Colon (tissue), 2 donors: ENCODE measurements around the gene HOXB5.

ENCODE experiments used
- FAIRE-seq: peaks from 2 replicates; lab custom pipeline; 2012; peaks lifted over from hg19 to GRCh38; lab: Jason Lieb, UNC
- donor health status: control.
- donor health status: control.

The HOXB5 gene

DNA sequence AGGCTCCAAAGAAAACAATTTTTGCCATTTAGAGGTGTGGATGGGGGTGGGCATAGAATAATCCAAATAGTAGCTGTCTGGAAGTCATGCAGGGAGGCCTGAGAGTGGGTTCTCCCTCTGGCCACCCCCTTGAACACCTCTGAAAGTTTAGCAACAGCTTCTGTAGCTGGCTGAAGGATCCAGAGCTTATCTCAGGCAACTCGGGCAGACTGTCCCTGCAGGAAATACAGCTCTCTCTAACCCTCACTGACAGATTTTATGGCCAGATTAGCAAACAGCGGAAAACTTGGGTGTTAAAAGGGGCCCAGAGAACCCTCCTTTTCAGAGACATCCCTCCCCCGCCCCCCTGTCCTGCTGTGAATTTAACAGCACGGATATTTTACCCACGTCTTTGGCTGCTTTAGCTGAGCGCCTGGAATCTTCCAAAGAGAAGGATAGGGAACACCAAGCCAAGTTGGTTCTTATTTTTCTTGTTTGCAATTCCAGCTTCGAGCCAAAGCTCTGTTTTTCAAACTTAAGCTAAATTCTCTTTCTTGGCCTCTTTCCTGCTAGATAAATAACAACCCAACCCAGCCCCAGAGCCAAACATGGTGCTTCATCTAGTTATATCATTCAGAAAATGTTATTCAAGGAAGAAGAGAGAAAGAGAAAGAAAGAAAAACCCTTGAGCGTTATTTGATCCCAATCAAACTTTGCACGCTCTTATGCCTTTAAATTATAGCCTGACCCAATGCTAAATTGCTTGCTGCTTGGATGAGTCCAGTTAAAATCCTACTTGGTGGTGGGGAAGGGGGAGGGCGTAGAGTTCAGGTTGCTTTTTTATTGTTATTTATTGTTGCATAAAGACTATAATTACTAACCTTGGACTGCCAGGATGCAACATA, 46.4 kb downstream of the HOXB5 start:
- FAIRE-seq, result peak; percentile 14

DNA sequence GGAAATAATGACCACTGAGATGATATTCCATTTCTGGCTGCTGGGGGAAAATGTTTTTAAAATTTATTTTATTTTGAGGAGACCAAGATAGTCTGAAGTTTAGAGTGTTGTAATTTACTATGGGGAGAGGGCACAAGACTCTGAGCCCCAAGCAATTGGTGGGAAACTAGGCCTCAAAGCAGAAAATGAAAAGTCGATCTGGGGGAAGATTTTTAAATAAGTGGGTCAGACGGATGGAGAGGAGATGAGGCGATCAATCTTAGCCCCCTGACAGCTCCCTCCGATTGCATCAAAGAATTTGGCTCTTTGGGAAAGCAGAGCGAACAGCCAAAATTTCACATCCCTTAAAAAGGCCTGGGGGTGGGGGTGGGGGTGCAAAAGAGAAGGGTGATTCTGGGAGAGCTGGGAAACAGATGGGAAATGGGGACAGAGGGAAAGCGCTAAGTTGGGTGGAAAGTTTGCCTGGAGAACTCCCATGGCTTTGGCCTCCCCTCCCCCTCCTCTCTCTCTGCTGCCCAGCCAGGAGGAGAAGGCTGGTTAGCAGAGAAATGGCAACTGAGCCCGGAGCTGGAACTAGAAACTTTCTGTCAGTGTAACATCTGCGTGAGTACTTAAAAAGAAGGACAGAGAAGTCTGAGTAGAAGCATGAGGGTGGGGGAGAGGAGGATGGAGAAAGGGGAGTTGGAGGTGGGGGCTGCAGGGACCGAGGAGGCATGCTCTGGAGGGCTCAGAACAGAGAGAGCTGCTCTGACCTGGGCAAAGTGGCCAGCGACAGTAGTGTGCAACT, 47.2 kb downstream of the HOXB5 start:
- FAIRE-seq, result no peak

GRCh38 chr17:48545539-48545938, 48.0 kb downstream of the HOXB5 start:
- no peak for FAIRE-seq

- FAIRE-seq, result no peak
Observed at GRCh38 chr17:48545022-48545375, 48.6 kb downstream of the HOXB5 start, which contains the start of gene HOXB2. Gene HOXB2 (minus strand): TSS chr17:48545109. CDS start chr17:48544911, 198 bp downstream.

DNA sequence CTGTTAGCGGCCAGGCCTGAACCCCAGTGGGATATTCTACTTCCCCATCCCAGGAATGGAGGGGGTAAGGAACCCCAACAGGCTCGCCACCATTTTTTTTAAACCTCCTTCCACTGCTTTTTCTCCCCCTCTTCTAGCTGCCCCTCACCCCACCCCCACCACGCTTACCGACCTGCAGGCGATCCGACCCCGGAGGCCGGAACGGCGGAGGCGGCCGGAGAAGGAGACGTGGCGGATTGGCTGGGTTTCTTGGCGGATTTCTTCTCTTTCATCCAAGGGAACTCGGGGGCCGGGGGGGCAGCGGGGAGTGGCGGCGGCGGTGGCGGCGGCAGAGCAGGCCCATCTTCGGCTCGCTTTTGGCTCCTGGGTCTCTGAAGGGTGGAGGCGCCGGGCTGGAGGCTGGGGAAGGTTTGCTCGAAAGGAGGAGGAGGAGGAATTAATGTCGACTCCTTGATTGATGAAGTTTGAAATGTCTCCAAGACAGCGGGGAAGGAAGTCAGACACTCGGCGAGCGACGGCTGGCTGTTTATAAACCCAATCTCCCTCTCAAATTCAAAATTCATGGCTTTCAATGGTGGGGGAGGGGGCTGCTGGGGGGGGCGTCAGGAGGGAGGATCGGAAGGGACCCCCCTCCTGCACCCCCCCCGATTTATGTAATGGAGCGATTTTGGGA, 49.1 kb downstream of the HOXB5 start:
- no peak for FAIRE-seq

DNA sequence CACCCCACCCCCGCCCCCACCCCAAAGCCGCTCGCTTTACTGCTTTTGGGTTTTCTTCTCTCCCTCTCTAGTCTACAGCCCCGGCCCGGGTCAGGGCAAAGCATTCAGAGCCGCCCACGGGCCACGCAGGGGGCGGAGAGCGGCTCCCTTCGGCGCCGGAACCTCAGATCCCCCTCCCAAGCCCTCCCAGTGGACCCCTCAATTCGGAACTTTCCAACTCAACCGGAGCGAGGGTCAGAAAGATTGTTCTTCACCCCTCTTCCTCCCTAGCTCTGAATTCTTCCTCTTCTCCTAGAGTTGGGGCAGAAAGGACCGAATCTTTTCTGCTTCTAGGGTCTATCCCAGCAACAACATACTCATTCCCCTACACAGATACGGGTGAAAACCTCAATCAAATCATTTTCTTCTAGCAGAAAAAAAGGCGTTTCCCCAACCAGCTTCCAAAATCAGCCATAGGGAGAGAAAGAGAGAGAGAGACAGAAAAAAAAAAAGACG, 49.7 kb downstream of the HOXB5 start:
- no peak for FAIRE-seq

DNA sequence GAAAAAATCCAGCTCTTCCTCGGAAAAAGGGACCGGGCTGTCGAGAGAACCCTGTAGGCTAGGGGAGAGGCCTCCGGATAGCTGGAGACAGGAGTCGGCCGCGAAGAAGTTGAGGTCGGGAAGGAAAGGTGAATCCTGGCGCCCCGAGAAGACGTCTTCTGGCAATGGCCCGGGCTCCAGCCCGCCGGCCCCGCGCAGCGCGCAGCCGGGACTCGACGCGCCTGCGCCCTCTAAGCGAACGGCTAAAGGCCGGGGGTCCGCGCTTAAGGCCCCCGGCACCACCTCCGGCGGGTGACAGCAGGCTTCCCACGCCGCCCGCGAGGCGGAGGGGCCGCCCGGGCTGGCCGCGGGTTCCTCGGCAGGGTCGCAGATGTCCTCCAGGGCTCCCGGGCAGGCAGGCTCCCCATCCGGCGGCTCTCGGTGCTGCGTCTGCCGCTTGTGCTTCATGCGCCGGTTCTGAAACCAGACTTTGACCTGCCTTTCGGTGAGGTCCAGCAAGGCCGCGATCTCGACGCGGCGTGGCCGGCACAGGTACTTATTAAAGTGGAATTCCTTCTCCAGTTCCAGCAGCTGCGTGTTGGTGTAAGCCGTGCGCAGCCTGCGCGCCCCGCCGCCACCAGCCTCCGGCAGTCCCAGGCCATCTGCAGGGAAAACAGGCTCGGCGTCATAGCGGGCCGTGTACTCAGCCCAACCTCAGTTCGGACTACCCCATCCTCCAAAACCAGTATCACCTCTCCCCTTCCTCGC, 50.3 kb downstream of the HOXB5 start:
- FAIRE-seq, result no peak

DNA sequence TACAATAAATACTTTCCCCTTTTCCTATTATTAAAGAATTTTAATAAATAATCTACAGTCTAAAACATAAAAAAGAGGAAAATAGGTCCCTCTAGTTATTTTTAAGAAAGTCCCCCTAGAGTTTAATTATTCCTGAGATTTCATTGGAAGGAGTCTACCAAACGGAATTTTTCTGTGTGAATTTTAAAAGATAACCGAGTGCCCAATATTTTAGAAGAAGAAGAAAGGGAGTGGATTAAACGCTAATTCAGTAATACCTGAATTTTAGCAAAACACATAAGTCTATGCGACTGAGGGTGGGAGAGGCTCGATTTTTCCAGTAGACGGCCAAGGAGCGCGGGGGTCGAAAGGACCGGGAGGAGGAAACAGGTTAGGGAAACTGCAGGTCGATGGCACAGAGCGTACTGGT, 50.9 kb downstream of the HOXB5 start:
- no peak for FAIRE-seq

GRCh38 chr17:48542114-48542656, 51.4 kb downstream of the HOXB5 start:
- FAIRE-seq, result no peak

GRCh38 chr17:48541577-48542113, 51.9 kb downstream of the HOXB5 start:
- no peak for FAIRE-seq
